ENCODE measurements around the gene ITGA3. TPM values are rescaled to one million over a fixed set of nuclear protein-coding genes. Genes with fewer than 3 reads are reported as not detected.

Gene ITGA3
- total RNA-seq, 1 donor from 2014 or later = 668 TPM

DNA sequence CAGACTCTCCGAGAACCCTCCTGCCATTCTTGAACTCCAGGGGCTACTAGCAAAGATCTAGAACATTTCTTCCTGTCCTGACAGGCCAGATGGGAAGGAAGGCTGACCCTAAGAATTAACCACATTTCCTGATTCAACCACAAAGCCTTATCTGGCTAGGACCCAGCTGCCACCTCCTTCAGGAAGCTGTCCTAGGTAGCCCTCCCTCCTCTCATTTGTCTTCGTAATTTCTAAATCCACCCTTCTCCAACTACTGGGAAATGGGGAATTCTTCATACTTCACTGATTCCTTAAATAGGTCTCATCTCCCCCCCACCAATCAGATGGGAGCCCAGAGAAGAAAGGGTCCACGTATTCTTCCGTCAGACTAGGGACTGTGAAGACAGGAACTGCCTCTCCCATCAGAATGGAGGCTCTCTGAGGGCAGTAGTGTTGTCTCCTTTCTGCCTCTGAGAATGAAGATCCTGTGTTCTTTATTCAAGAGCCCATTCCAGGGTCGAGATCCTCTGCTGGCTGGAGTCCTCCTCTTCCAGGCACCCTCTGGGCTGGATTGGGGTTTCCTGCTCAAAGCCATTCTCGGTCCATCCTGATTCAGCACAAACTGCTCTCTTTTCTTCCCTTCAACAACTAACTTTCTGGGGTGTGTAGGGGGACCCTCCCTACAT lies 71.9 kb downstream of the ITGA3 start:
- no peak overlapping the region for H3K4me3 ChIP-seq (ENCODE audit: low read depth, low read length)
- TF ChIP-seq, protein P1, sequence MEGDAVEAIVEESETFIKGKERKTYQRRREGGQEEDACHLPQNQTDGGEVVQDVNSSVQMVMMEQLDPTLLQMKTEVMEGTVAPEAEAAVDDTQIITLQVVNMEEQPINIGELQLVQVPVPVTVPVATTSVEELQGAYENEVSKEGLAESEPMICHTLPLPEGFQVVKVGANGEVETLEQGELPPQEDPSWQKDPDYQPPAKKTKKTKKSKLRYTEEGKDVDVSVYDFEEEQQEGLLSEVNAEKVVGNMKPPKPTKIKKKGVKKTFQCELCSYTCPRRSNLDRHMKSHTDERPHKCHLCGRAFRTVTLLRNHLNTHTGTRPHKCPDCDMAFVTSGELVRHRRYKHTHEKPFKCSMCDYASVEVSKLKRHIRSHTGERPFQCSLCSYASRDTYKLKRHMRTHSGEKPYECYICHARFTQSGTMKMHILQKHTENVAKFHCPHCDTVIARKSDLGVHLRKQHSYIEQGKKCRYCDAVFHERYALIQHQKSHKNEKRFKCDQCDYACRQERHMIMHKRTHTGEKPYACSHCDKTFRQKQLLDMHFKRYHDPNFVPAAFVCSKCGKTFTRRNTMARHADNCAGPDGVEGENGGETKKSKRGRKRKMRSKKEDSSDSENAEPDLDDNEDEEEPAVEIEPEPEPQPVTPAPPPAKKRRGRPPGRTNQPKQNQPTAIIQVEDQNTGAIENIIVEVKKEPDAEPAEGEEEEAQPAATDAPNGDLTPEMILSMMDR (conservative IDR thresholded peaks at IDR 0.05; ENCODE audit: low read depth, low read length) = no peak
- no peak for DNase-seq (ENCODE audit: low read depth)

DNA sequence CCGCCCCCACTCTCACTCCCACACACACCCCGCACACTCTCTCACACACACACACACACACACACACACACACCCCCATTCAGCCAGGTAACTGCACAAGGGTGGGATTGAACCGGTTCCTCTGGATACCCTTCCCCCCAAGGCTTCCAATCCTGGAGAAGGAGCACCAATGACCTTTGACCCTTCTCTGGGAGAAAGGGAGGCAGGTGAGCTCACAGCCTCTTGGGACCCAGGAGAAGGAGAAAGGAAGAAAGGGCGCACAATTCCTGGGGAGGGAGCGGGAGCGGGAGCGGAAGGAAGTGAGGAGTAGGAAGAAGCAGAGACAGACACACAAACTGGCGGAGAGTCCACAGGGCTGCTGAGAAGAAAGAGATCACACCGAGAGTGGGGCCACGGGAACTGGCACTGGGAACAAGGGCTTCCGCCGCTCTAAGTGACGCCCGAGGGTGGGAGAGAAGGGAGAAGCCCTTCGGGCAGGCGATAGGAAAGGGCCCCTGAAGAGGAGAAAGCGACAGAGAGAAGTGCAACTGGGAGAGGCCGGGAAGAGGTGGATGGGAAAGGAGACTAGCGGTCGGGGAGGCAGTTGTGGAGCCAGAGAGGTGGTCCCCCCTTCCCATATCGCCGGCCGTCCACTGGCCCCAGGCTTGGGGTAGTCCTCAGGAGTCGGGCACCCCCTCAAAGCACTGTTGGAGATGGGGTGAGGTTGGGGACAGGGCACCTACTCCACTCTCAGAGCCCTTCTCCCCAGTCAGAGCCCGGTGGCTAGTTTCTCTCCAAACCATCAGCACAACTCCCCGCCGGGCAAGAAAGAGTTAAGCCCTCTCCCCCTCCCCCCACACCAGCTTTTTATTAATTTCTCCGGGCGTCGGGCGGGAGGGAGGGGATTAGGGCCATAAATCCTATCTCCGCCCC lies 72.8 kb downstream of the ITGA3 start:
- no peak for DNase-seq (ENCODE audit: low read depth)
- TF ChIP-seq, protein P1 (conservative IDR thresholded peaks at IDR 0.05; ENCODE audit: low read depth, low read length) = no peak
- H3K4me3 ChIP-seq (ENCODE audit: low read depth, low read length) = no peak overlapping the region

DNA sequence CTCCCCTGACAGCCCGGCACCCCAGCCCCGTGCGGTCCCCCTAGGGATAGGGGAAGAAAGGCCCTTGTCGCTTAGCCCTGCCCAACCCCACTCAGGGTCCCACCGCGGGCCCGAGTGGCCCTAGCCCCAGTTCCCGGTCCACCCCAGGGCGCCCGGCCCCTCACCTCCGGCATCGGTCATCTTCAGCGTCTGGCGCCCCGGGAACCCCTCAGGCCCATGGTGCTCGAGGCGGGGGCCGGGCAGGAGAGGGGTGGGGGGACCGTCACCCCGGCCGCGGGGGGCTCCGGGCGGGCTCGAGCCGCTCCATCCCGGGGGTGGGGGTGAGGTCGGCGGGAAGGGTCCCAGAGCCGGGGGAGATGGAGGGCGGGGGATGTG lies 73.4 kb downstream of the ITGA3 start:
- no peak for DNase-seq (ENCODE audit: low read depth)
- TF ChIP-seq, protein P1 (conservative IDR thresholded peaks at IDR 0.05; ENCODE audit: low read depth, low read length) = no peak
- peak overlapping the region; percentile 55 for H3K4me3 ChIP-seq (ENCODE audit: low read depth, low read length)

DNA sequence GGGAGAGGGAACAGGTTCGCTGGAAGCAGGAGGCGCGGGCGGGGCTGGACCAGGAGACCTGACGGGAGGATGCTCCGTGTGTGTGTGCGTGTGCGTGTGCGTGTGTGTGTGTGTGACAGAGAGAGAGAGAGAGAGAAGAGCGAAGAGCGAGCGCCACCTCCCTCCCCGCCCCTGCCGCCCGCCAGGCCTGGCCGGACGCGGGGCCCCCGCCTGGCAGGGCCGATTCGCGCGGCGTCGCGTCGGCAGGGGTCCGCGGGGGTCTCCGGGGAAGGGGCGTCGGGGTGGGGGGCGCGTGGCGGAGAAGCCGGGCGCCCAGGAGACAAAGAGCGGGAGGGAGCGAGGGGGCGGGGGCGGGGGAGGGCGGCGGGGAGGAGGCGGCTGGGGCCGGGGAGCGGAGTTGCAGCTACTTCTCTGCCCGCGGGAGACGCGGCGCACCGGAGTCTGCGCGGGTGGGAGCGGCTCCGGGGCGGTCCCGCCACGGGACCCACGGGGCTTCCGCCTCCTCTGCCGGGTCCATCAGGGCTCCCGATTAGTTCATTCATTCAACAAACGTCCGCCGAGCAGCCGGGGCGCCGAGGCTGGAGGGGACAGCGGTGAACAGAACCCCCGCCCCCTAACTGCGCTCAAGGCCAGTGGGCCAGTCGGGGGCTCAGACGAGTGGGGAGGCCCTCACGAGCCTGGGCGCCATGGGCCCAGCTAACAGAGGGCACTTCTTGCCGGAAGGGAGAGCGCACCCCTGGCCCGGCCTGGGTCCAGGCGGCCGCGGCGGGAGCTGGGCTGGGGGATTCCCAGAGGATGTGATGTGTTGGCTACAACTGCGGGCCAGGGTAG lies 74.0 kb downstream of the ITGA3 start, which contains the start of gene SAMD14:
Gene SAMD14 (minus strand): TSS at position 433 of the 831 bp plus-strand sequence. CDS start 5,201 bp downstream, outside the sequence.
- peak within 1 kb of the TSS; percentile 55 for H3K4me3 ChIP-seq (ENCODE audit: low read depth, low read length)
- no peak for DNase-seq (ENCODE audit: low read depth)
- TF ChIP-seq, protein P1 (conservative IDR thresholded peaks at IDR 0.05; ENCODE audit: low read depth, low read length) = no peak

DNA sequence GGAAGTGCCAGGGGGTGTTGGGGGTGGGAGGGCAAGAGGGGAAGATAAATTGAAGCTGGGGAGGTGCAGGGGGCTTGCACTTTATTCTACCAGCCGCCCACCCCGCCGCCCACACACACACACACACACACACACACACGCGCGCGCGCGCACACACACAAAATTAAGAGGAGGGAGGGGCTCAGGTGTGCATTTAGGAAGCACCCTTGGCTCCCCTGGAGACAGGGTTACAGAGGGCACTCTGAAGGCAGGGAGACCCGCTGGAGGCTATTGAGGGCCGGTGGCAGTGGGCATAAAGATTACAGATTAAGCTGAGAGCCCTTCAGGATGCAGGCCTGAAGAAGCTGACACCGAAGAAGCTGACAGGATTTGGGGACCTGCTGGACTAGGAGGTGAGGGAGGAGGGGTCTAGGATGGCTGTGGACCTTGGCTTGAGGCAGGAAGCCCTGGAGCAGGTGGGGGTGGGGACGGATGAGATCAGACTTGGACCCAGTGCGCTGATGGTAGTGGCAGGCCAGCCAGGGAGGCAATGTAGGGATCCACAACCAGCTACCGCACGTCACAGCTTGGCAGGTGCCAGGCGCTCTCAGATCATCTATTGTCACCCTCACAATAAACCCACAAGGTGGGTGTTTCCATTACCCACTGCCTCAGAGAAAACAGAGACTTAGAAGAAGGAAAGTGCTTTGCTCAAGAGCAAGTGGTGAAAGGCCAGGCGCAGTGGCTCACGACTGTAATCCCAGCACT lies 74.8 kb downstream of the ITGA3 start:
- DNase-seq (ENCODE audit: low read depth) = no peak
- TF ChIP-seq, protein P1 (conservative IDR thresholded peaks at IDR 0.05; ENCODE audit: low read depth, low read length) = no peak
- peak overlapping the region; percentile 55 for H3K4me3 ChIP-seq (ENCODE audit: low read depth, low read length)
